ENCODE data around the gene ID2. TPM values are rescaled to one million over a fixed set of nuclear protein-coding genes. Genes with fewer than 3 reads are reported as not detected.

Gene ID2
- total and polyA plus RNA-seq, 2 of the 13 experiments (the other 11 are each of a cell fraction or from before 2014, with no cell fraction given) = 214 to 719 TPM

DNA sequence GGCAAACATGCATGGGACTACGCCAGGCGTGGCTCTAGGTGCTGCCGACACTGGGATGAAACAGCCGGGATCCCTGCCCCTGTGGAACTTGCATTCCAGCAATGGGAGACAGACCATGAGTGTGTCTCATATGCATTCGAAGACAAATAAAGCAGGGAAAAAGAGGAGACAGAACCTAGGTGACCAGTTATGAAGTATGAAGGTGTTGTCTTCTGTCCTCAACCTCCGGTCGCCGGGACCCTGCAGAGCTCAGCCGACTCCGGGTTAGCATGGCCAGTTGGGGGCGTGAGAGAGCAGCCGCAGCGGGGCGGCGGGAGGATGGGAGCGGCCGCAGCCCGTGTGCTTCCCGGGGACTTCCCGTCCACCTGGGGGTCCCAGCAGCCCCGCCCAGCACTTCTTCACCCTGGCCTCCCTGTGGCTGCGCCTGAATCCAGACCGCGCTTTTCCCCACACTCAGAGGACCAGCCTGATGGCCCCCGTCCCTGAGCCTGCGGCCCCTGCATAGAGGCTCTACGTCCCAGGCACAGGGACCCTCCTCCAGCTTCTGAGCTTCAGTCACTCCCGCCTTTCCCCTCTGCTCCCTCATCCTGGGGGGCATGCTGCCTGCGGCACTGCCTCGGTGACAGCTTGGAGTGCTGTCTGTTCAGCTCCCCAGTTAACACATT is 11.4 kb downstream of the ID2 start (continued):
- TF ChIP-seq ZNF670 (CRISPR knock-in tag; IDR thresholded peaks at IDR 0.05; ENCODE audit: borderline replicate concordance) (no peak), ZNF850 (CRISPR knock-in tag; conservative IDR thresholded peaks at IDR 0.05) (no peak), MXD4 (CRISPR knock-in tag; IDR thresholded peaks at IDR 0.05) (peak; percentile 79; the same call in 1 of the 2 replicates), CCDC6 (CRISPR knock-in tag; IDR thresholded peaks at IDR 0.05) (0 out of 2 replicates have a peak, but pooled peaks have one; percentile 52), ERF (CRISPR knock-in tag; IDR thresholded peaks at IDR 0.05) (peak; percentile 21; the same call in 1 of the 2 replicates), GABPB1 (CRISPR knock-in tag; IDR thresholded peaks at IDR 0.05) (peak; percentile 67; the same call in 1 of the 2 replicates), RBFOX2 (IDR thresholded peaks at IDR 0.05; ENCODE audit: low read depth, low read length) (no peak), HOXA5 (CRISPR knock-in tag; IDR thresholded peaks at IDR 0.05) (no peak), SOX6 (IDR thresholded peaks at IDR 0.05) (no peak), SOX6 (CRISPR knock-in tag; IDR thresholded peaks at IDR 0.05) (peak; percentile 29; the same call in 1 of the 2 replicates), ZNF749 (CRISPR knock-in tag; IDR thresholded peaks at IDR 0.05; ENCODE audit: borderline replicate concordance) (no peak), ZSCAN25 (CRISPR knock-in tag; IDR thresholded peaks at IDR 0.05) (no peak), ZNF3 (CRISPR knock-in tag; IDR thresholded peaks at IDR 0.05) (no peak), NFE2L1 (CRISPR knock-in tag; IDR thresholded peaks at IDR 0.05; ENCODE audit: borderline replicate concordance) (no peak), NR2F2 (IDR thresholded peaks at IDR 0.05; ENCODE audit: borderline replicate concordance, low read depth) (no peak), FOXJ3 (CRISPR knock-in tag; IDR thresholded peaks at IDR 0.05; ENCODE audit: borderline replicate concordance) (no peak), AHR (CRISPR knock-in tag; IDR thresholded peaks at IDR 0.05) (0 out of 2 replicates have a peak, but pooled peaks have one; percentile 35), NFE2L2 (IDR thresholded peaks at IDR 0.05; ENCODE audit: low read length) (no peak), RORA (CRISPR knock-in tag; IDR thresholded peaks at IDR 0.05) (no peak), SMC3 (IDR thresholded peaks at IDR 0.05; ENCODE audit: low read length) (no peak), THYN1 (CRISPR knock-in tag; IDR thresholded peaks at IDR 0.05; ENCODE audit: borderline replicate concordance, low read depth) (no peak), SSRP1 (CRISPR knock-in tag; IDR thresholded peaks at IDR 0.05) (no peak), ZNF569 (CRISPR knock-in tag; IDR thresholded peaks at IDR 0.05; ENCODE audit: borderline replicate concordance) (no peak)
- TF ChIP-seq, protein P1, sequence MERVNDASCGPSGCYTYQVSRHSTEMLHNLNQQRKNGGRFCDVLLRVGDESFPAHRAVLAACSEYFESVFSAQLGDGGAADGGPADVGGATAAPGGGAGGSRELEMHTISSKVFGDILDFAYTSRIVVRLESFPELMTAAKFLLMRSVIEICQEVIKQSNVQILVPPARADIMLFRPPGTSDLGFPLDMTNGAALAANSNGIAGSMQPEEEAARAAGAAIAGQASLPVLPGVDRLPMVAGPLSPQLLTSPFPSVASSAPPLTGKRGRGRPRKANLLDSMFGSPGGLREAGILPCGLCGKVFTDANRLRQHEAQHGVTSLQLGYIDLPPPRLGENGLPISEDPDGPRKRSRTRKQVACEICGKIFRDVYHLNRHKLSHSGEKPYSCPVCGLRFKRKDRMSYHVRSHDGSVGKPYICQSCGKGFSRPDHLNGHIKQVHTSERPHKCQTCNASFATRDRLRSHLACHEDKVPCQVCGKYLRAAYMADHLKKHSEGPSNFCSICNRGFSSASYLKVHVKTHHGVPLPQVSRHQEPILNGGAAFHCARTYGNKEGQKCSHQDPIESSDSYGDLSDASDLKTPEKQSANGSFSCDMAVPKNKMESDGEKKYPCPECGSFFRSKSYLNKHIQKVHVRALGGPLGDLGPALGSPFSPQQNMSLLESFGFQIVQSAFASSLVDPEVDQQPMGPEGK (CRISPR knock-in tag; IDR thresholded peaks at IDR 0.05) = peak; percentile 26; the same call in 1 of the 2 replicates
- TF ChIP-seq, protein P2, sequence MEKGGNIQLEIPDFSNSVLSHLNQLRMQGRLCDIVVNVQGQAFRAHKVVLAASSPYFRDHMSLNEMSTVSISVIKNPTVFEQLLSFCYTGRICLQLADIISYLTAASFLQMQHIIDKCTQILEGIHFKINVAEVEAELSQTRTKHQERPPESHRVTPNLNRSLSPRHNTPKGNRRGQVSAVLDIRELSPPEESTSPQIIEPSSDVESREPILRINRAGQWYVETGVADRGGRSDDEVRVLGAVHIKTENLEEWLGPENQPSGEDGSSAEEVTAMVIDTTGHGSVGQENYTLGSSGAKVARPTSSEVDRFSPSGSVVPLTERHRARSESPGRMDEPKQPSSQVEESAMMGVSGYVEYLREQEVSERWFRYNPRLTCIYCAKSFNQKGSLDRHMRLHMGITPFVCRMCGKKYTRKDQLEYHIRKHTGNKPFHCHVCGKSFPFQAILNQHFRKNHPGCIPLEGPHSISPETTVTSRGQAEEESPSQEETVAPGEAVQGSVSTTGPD (CRISPR knock-in tag; IDR thresholded peaks at IDR 0.05) = no peak
- TF ChIP-seq, protein P3, sequence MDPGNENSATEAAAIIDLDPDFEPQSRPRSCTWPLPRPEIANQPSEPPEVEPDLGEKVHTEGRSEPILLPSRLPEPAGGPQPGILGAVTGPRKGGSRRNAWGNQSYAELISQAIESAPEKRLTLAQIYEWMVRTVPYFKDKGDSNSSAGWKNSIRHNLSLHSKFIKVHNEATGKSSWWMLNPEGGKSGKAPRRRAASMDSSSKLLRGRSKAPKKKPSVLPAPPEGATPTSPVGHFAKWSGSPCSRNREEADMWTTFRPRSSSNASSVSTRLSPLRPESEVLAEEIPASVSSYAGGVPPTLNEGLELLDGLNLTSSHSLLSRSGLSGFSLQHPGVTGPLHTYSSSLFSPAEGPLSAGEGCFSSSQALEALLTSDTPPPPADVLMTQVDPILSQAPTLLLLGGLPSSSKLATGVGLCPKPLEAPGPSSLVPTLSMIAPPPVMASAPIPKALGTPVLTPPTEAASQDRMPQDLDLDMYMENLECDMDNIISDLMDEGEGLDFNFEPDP (CRISPR knock-in tag; conservative IDR thresholded peaks at IDR 0.05) = peak; percentile 96; the same call in 1 of the 2 replicates
- TF ChIP-seq, protein P4, sequence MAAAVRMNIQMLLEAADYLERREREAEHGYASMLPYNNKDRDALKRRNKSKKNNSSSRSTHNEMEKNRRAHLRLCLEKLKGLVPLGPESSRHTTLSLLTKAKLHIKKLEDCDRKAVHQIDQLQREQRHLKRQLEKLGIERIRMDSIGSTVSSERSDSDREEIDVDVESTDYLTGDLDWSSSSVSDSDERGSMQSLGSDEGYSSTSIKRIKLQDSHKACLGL (CRISPR knock-in tag; IDR thresholded peaks at IDR 0.05) = no peak

Data from HepG2 (cell line).